Upper lobe of left lung (tissue), 6 donors: ENCODE measurements around the gene KDM5B. TPM values are rescaled to one million over a fixed set of nuclear protein-coding genes. Genes with fewer than 3 reads are reported as not detected.

Experiments used
- ATAC-seq, 2 donors: fragments of 200-7000 bp; cut with Tn5 transposase; one replicate each; pipeline ENCODE4 v1.9.1; 2022; ENCODE audit warnings: mild to moderate bottlenecking in 2 of 2, moderate library complexity in 2 of 2; ENCODE audit not compliant: low FRiP score in 2 of 2
- DNase-seq, 2 donors: peaks; one replicate each; pipeline ENCODE4 v3.0.0-alpha.2; 2019 to 2020
- H3K27ac ChIP-seq, 4 donors: fragments of 200-600 bp; sonication (generic); one replicate each; pipeline ENCODE4 v1.5.1; 2016 to 2019
- H3K27me3 ChIP-seq, 4 donors: fragments of 200-600 bp; sonication (generic); one replicate each; pipeline ENCODE4 v1.5.1; 2017 to 2019
- H3K36me3 ChIP-seq, 4 donors: fragments of 200-600 bp; sonication (generic); one replicate each; pipeline ENCODE4 v1.5.1; 2016 to 2019
- H3K4me1 ChIP-seq, 4 donors: fragments of 200-600 bp; sonication (generic); one replicate each; pipeline ENCODE4 v1.5.1; 2018 to 2019
- H3K4me3 ChIP-seq, 4 donors: fragments of 200-600 bp; sonication (generic); one replicate each; pipeline ENCODE4 v1.5.1; 2017 to 2019; ENCODE audit warnings: mild to moderate bottlenecking in 2 of 4, moderate library complexity in 1 of 4
- H3K9me3 ChIP-seq, 4 donors: fragments of 200-600 bp; sonication (generic); one replicate each; pipeline ENCODE4 v1.5.1; 2018 to 2019
- CTCF ChIP-seq, 6 experiments: fragments of 450-650 bp in 4 of 6; fragments of 200-600 bp in 2 of 6; sonication (generic) in 2 of 6; IDR thresholded peaks; one replicate each; pipeline ENCODE4 v1.5.1; 2016 to 2019; ENCODE audit warnings: antibody characterized with exemption in 6 of 6
- EP300 ChIP-seq, 4 donors: sonication (generic); formaldehyde crosslinking; IDR thresholded peaks; one replicate each; pipeline ENCODE4 v1.5.1; 2017; ENCODE audit warnings: antibody characterized with exemption in 4 of 4, control low read depth in 2 of 4
- POLR2A ChIP-seq, 4 donors: fragments of 450-650 bp; IDR thresholded peaks; one replicate each; pipeline ENCODE4 v1.5.1; 2016 to 2017; ENCODE audit warnings: antibody characterized with exemption in 4 of 4, mild to moderate bottlenecking in 2 of 4
- POLR2AphosphoS5 ChIP-seq, 2 donors: sonication (generic); formaldehyde crosslinking; IDR thresholded peaks; one replicate each; pipeline ENCODE4 v1.5.1; 2017; ENCODE audit warnings: antibody characterized with exemption in 2 of 2
- WGBS, 2 donors: methylation state at CpG; one replicate each; pipeline ENCODE4 v1.1.5; 2017 to 2018; 5-methylcytosine and 5-hydroxymethylcytosine counted together
- small RNA-seq, 4 donors: library from RNA; depleted of rRNA; stranded (forward); fragments of <200 nt; gene quantifications; one replicate each; pipeline ENCODE3, GENCODE V24; 2016
- total RNA-seq, 6 donors: library from RNA; depleted of rRNA in 4 of 6; stranded (reverse); fragments of >200 nt in 4 of 6; gene quantifications; one replicate each; pipeline versions ENCODE4 v1.1.0 to v1.2.1, GENCODE V29; 2016 to 2021
- donor health status: DM: no; HTN: no; CAD: no; lungs with moderate emphysema.
- donor health status: DM: no; HTN: yes; CAD: no; lungs with severe emphysema.

Gene KDM5B
- total RNA-seq, 6 donors from 2014 or later, result 42.2 to 102 (median 51.6) TPM

- WGBS, 2 donors, result 82 to 88% methylated on average over 2 of the region's 2 CpGs
- no peaks in the 10 kb centered on the region for H3K27me3 ChIP-seq
Observed at GRCh38 chr1:202680586-202681352, 127.5 kb downstream of the KDM5B start.

GRCh38 chr1:202679406-202680177 lies 128.6 kb downstream of the KDM5B start:
- no peaks in the 10 kb centered on the region for H3K27me3 ChIP-seq
- H3K9me3 ChIP-seq, result peaks cover 4 to 11% (median 9%) of the 10 kb centered on the region in 4 donors
- DNase-seq (no peak), ATAC-seq (no peak)
- WGBS, 2 donors, result 70 to 71% methylated on average over 4 of the region's 4 CpGs
- no peak overlapping the region for H3K4me3 ChIP-seq
- TF ChIP-seq POLR2AphosphoS5 (IDR thresholded peaks at IDR 0.05), result no peak
- TF ChIP-seq EP300 (IDR thresholded peaks at IDR 0.05), result no peak
- no peak for TF ChIP-seq CTCF (IDR thresholded peaks at IDR 0.05)
- no peaks in the 10 kb centered on the region for H3K4me1 ChIP-seq
- H3K27ac ChIP-seq, result no peak overlapping the region
- no peaks in the 10 kb centered on the region for H3K36me3 ChIP-seq

More at GRCh38 chr1:202680586-202681352, 127.5 kb downstream of the KDM5B start:
- ATAC-seq (no peak), DNase-seq (no peak)
- TF ChIP-seq EP300 (IDR thresholded peaks at IDR 0.05), result no peak
- no peaks in the 10 kb centered on the region for H3K36me3 ChIP-seq
- H3K9me3 ChIP-seq, result peaks cover 4 to 11% (median 9%) of the 10 kb centered on the region in 4 donors
- H3K4me3 ChIP-seq, result no peak overlapping the region
- H3K27ac ChIP-seq, result no peak overlapping the region
- H3K4me1 ChIP-seq, result no peaks in the 10 kb centered on the region

GRCh38 chr1:202677433-202677832 lies 130.8 kb downstream of the KDM5B start:
- H3K9me3 ChIP-seq, result peaks cover 4 to 11% (median 9%) of the 10 kb centered on the region in 4 donors
- H3K4me3 ChIP-seq, result no peak overlapping the region
- no peaks in the 10 kb centered on the region for H3K4me1 ChIP-seq
- H3K27me3 ChIP-seq, result no peaks in the 10 kb centered on the region
- H3K27ac ChIP-seq, result no peak overlapping the region
- DNase-seq (no peak), ATAC-seq (no peak)
- WGBS, 2 donors, result 80 to 95% methylated on average over 2 of the region's 2 CpGs
- no peak for TF ChIP-seq POLR2AphosphoS5 (IDR thresholded peaks at IDR 0.05)
- no peak for TF ChIP-seq POLR2A (IDR thresholded peaks at IDR 0.05)
- TF ChIP-seq CTCF (IDR thresholded peaks at IDR 0.05), result no peak
- TF ChIP-seq EP300 (IDR thresholded peaks at IDR 0.05), result no peak
- no peaks in the 10 kb centered on the region for H3K36me3 ChIP-seq

Small RNA genes lying within 50 kb of the gene (small RNA-seq; reads per million reads assigned to genes)
- gene AC098934.3, result 0 reads per million in 4 donors

Other genes with a start within 250 kb of the KDM5B start
- under 1 TPM in 1 of 6 donors, not detected in 5; 0.14 TPM for gene SYT2, start 98.0 kb downstream of the KDM5B start, total RNA-seq
- 1 to 10 TPM in 3 of 6 donors, under 1 TPM in 1, not detected in 2; 0.86 to 3.8 (median 1.6) TPM for gene PCAT6, start 2.5 kb upstream of the KDM5B start, total RNA-seq
- gene RABIF, start 80.7 kb upstream of the KDM5B start, total RNA-seq, result 10 to 100 TPM in 2 of 6 donors, 1 to 10 TPM in 4; 2.0 to 11.7 (median 7.9) TPM
- gene KLHL12, start 118.8 kb upstream of the KDM5B start, total RNA-seq, result 10 to 100 TPM; 12.0 to 25.1 (median 19.9) TPM
- gene ADIPOR1, start 149.9 kb upstream of the KDM5B start, total RNA-seq, result 100 to 1,000 TPM in 4 of 6 donors, 10 to 100 TPM in 2; 57.6 to 157 (median 125) TPM
- 10 to 100 TPM; 25.1 to 81.2 (median 68.2) TPM for gene CYB5R1, start 158.8 kb upstream of the KDM5B start, total RNA-seq
- gene TMEM183A, start 199.0 kb upstream of the KDM5B start, total RNA-seq, result 10 to 100 TPM; 45.4 to 71.9 (median 68.1) TPM
- 1 to 10 TPM in 4 of 6 donors, under 1 TPM in 2; 0.63 to 9.7 (median 1.6) TPM for gene PPFIA4, start 218.1 kb upstream of the KDM5B start, total RNA-seq